Mesothelial cell of epicardium (in vitro differentiated cells): ENCODE measurements around the gene VBP1. TPM values are rescaled to one million over a fixed set of nuclear protein-coding genes. Genes with fewer than 3 reads are reported as not detected.
"Not testable (repeated sequence)": the region's sequence is repeated elsewhere in the genome, so short reads cannot be mapped to it uniquely, and the experiment has no call there.

Experiments
- DNase-seq, 2 experiments: peaks; one replicate each; pipeline ENCODE4 v3.0.0; 2021; ENCODE audit warnings: low spot score in 2 of 2; ENCODE audit not compliant: unreplicated experiment in 2 of 2
- H3K27ac Mint-ChIP-seq: 2 replicates; pipeline ENCODE4 v1.8.0; 2021; ENCODE audit warnings: mixed read lengths
- H3K27me3 Mint-ChIP-seq: 2 replicates; pipeline ENCODE4 v1.8.0; 2021; ENCODE audit warnings: low read depth, mixed read lengths
- H3K36me3 Mint-ChIP-seq: 2 replicates; pipeline ENCODE4 v1.8.0; 2021; ENCODE audit warnings: mixed read lengths
- H3K4me1 Mint-ChIP-seq: 2 replicates; pipeline ENCODE4 v1.8.0; 2021; ENCODE audit warnings: mixed read lengths
- H3K4me3 Mint-ChIP-seq: 2 replicates; pipeline ENCODE4 v1.8.0; 2021; ENCODE audit warnings: mild to moderate bottlenecking, moderate library complexity, mixed read lengths
- H3K9me3 Mint-ChIP-seq: 2 replicates; pipeline ENCODE4 v1.8.0; 2021; ENCODE audit warnings: mixed read lengths
- total RNA-seq: library from RNA; stranded (reverse); gene quantifications from 3 replicates; pipeline ENCODE4 v1.2.1, GENCODE V29; 2021
- TF ChIP-seq, protein P1 (sequence below): fragments of 200-600 bp; sonication (generic); IDR thresholded peaks from one replicate; pipeline ENCODE4 v1.5.0; 2021; ENCODE audit warnings: antibody characterized with exemption; ENCODE audit not compliant: unreplicated experiment

VBP1 gene
- total RNA-seq, 1 donor from 2014 or later = 32.2 TPM

DNA sequence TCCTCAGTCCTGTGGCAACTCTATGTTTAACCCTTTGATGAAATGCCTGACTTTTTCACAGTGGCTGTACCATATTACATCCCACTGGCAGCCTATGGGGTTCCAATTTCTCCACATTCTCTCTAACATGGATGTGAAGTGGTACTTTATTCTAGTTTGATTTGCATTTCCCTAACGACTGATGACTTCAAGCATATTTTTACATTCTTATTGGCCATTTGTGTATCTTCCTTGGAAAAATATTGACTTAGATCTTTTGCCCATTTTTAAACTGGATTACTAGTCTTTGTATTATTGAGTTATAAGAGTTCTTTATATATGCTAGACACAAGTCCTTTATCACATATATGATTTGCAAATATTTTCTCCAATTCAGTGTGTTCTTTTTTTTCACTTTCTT is 50.2 kb downstream of the VBP1 start:
- H3K4me1 Mint-ChIP-seq = peaks cover 2% of the 10 kb centered on the region
- DNase-seq = no peak
- peaks cover 40% of the 10 kb centered on the region for H3K9me3 Mint-ChIP-seq
- H3K36me3 Mint-ChIP-seq = no peaks in the 10 kb centered on the region
- no peak overlapping the region for H3K27ac Mint-ChIP-seq
- H3K4me3 Mint-ChIP-seq = no peak overlapping the region
- TF ChIP-seq, protein P1, sequence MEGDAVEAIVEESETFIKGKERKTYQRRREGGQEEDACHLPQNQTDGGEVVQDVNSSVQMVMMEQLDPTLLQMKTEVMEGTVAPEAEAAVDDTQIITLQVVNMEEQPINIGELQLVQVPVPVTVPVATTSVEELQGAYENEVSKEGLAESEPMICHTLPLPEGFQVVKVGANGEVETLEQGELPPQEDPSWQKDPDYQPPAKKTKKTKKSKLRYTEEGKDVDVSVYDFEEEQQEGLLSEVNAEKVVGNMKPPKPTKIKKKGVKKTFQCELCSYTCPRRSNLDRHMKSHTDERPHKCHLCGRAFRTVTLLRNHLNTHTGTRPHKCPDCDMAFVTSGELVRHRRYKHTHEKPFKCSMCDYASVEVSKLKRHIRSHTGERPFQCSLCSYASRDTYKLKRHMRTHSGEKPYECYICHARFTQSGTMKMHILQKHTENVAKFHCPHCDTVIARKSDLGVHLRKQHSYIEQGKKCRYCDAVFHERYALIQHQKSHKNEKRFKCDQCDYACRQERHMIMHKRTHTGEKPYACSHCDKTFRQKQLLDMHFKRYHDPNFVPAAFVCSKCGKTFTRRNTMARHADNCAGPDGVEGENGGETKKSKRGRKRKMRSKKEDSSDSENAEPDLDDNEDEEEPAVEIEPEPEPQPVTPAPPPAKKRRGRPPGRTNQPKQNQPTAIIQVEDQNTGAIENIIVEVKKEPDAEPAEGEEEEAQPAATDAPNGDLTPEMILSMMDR = no peak
- no peaks in the 10 kb centered on the region for H3K27me3 Mint-ChIP-seq

DNA sequence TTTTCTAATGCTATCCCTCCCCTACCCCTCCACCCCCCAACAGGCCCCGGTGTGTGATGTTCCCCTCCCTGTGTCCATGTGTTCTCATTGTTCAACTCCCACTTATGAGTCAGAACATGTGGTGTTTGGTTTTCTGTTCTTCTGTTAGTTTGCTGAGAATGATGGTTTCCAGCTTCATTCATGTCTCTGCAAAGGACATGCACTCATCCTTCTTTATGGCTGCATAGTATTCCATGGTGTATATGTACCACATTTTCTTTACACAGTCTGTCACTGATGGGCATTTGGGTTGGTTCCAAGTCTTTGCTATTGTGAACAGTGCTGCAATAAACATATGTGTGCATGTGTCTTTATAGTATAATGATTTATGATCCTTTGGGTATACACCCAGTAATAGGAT is 51.7 kb downstream of the VBP1 start:
- H3K36me3 Mint-ChIP-seq, H3K27me3 Mint-ChIP-seq, DNase-seq, H3K4me1 Mint-ChIP-seq, H3K4me3 Mint-ChIP-seq, H3K27ac Mint-ChIP-seq: not testable (repeated sequence)
- H3K9me3 Mint-ChIP-seq = peaks cover 51% of the 10 kb centered on the region

DNA sequence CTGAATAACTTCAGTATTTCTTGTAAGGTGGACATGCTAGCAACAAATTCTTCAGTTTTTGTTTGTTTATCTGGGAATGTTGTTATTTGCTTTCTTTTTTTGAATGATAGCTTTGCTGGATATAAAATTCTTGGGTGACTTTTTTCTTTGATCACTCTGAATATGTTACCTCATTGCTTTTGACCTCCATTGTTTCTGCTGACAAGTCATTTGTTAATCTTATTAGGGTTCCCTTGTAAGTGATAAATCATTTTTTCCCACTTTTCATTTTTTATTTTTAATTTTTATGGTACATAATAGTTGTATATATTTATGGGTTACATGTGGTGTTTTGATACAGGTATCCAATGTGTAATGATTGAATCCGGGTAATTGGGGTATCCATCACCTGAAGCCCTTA is 54.7 kb downstream of the VBP1 start:
- no peak overlapping the region for H3K27ac Mint-ChIP-seq
- H3K4me3 Mint-ChIP-seq = no peak overlapping the region
- TF ChIP-seq, protein P1 = no peak
- no peaks in the 10 kb centered on the region for H3K4me1 Mint-ChIP-seq
- no peak for DNase-seq
- peaks cover 43% of the 10 kb centered on the region for H3K9me3 Mint-ChIP-seq
- no peaks in the 10 kb centered on the region for H3K36me3 Mint-ChIP-seq
- no peaks in the 10 kb centered on the region for H3K27me3 Mint-ChIP-seq

DNA sequence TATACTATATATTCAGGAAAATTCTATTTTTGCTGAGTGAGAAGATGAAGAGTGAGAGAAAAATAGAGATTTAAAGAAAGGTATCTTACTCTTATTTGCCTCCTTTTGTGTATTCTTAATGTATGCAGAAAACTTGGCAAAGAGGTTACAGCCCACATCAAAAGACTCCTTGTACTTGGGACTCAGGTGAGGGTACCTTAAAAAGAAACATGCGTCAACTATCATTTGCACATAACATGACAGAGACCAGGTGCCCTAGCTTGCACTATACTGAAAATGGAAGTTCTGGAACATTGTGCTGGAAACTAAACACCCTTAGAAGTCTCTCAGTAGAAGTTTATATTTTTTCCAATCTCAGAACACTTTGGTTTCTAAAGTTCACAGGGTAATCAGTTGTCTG is 63.6 kb downstream of the VBP1 start:
- DNase-seq = no peak
- H3K27me3 Mint-ChIP-seq = no peaks in the 10 kb centered on the region
- TF ChIP-seq, protein P1 = no peak
- H3K4me3 Mint-ChIP-seq = no peak overlapping the region
- H3K4me1 Mint-ChIP-seq = no peaks in the 10 kb centered on the region
- H3K27ac Mint-ChIP-seq = no peak overlapping the region
- H3K9me3 Mint-ChIP-seq = peaks cover 23% of the 10 kb centered on the region
- no peaks in the 10 kb centered on the region for H3K36me3 Mint-ChIP-seq

Other genes with a start within 250 kb of the VBP1 start
- gene F8, start 193.7 kb upstream of the VBP1 start, total RNA-seq = 2.2 to 3.9 TPM (median 2.8 TPM) in 3 replicates
- gene FUNDC2, start 189.6 kb upstream of the VBP1 start, total RNA-seq = 57.9 to 64.1 TPM (median 61.2 TPM) in 3 replicates
- 5.5 to 6.6 TPM (median 6.2 TPM) in 3 replicates for gene CMC4, start 145.3 kb upstream of the VBP1 start, total RNA-seq
- 10.4 to 13.0 TPM (median 13.0 TPM) in 3 replicates for gene MTCP1, start 145.3 kb upstream of the VBP1 start, total RNA-seq
- 18.9 to 19.2 TPM (median 19.0 TPM) in 3 replicates for gene BRCC3, start 145.0 kb upstream of the VBP1 start, total RNA-seq
- 1.6 to 1.9 TPM (median 1.7 TPM) in 3 replicates for gene RAB39B, start 48.0 kb downstream of the VBP1 start, total RNA-seq
- gene CLIC2, start 118.2 kb downstream of the VBP1 start, total RNA-seq = 0.54 to 2.1 TPM (median 0.97 TPM) in 3 replicates
- gene F8A2, start 165.6 kb downstream of the VBP1 start, total RNA-seq = not detected in 3 replicates
- 2.7 to 3.7 TPM (median 3.6 TPM) in 3 replicates for gene F8A3, start 242.2 kb downstream of the VBP1 start, total RNA-seq